HG02852 (cell line): ENCODE results near the gene ZNF566.
"Not testable (repeated sequence)": the region's sequence is repeated elsewhere in the genome, so short reads cannot be mapped to it uniquely, and the experiment has no call there.

ENCODE experiments used
- ATAC-seq: cut with Tn5 transposase; IDR thresholded peaks from one replicate; pipeline ENCODE4 v1.9.1; 2021; ENCODE audit warnings: mild to moderate bottlenecking, moderate library complexity; ENCODE audit not compliant: unreplicated experiment

ZNF566 gene

DNA sequence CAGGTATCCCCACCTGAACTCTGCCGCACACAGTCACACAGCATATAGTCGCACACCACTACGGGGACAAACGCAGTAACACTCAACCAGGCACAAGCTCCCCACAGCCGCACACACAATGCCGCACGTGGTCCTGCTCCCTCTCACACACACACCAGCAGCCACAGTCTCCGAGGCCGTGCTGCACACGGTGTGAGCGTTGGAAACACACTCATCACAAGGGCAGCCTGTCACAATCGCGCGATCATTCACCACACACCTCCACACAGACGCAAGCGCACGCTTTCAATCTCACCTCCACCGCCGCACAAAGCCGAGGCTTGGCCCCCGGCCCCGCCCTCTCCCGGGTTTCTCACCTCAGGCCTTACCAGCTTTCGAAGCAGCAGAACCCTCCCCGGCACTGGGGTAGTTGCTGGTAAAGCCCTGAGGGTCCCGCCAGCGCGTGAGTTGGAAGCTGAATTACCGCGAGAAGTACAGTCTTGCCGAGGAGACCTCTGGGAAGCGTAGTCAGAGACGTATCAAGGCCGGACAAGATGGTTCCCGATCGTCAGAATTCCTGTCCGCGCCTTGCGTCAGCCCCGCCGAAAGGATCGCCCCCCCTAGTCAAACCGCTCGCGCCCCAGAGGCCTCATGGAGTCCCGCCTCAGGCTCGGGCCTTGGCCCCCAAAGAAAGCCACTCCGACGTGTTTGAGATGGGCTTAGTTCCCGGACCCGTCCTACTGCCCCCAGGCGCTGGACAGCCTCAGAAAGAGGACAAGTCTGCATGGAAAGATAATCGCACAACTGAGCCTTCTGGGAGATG, at the start of gene ZNF566:
ZNF566 (minus strand) TSS at position 444 of the 802 bp plus-strand sequence. CDS start 13,004 bp downstream, outside the sequence.
- peak; percentile 85 for ATAC-seq

DNA sequence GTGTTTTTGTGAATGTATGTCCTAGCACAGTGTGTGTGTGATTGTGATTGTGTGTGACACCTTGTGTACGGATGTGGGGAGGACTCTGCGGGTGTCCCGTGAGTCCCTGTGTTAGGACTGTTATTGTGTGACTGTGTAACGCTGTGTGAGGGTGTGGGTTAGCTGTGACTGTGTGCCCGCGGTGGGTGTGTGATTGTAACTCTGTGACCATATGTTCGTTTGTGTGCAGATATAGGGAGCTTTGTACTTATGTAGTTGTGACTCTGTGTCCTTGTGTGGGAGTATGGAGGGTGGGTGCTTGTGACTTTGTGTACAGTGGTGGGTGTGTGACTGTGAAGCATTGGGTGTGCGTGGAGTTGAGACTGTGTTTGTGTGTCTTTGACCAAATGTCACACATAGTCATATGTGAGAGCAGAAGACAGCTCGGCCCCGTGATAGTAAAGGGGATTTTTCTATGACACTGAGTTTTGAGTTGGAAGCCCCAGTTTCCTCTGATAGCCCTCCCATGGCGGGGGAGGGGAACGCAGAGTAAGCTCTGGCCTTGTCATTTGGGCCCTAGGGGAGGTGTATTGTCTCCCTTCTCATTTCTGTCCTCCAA, 39.7 kb upstream of the ZNF566 start:
- ATAC-seq = peak; percentile 21

DNA sequence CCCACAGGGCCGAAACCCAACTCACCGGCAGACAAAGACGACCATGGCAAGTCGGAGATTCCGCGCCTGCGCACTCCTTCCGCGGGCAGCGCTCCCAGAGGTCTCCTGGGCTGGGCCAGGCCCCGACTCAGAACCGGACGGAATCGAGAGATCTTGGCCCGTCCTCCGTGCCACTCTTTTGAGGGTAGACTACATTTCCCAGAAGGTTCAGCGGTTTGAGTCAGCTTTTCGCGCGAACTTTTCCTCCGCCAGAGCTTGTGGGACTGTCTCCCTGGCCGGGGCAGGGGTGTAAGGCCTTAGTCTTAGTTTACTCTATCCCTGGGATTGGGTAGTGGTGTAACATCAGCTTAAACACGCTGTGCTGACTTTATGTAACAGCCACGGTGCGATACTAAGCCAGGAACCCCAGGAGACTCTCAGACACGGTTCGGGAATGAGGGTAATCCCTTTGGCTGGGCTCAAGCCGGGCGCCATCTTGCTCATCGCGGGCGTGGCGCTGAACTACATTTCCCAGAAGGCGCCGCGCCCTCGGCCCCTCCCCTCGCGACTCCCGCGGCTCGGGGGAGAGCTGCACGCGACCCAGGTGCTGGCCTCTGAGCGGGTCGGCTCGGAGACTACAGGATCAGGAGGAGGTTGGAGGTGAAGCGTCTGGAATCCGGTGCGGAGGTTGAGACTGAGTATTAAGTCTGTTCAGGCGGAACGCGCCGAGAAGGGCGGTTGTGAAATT, 39.0 kb upstream of the ZNF566 start, which contains the start of gene ZNF260:
ZNF260 (minus strand) TSS at position 78 of the 727 bp plus-strand sequence. CDS start 13,033 bp downstream, outside the sequence.
- ATAC-seq = peak; percentile 82

DNA sequence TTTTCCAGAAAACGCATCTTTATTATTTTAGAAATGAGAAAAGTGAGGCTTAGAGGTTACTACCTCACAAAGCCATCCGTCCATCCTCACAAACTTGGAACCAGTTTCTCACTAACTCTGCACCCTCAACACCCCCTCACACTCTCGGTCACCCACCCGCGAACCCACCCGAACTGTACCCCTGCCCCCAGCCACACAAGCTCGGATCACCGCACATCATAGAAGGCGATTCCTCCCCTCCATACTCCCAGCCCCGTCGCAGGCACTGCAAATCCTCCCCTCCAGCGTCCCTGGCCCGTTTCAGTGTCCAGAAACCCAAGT, 38.5 kb upstream of the ZNF566 start:
- ATAC-seq = no peak

DNA sequence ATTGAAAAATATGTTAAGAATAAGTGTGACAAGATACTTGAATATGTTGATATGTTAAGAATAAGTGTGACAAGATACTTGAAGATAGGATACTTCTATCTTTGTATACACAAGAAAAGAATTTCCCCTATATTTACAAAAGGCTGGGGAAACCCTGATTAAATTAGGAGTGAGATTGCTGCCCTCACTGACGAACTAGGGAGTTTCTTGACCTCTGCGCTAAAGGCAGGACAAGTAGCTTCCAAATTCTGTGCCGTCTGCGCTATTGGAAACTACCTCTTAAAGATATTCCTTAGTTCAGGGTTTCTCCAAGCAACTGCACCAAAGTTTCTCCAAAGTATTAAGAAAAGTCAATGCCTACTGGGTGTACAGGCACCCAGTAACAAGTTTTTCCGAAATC, 38.0 kb upstream of the ZNF566 start:
- ATAC-seq = no peak

DNA sequence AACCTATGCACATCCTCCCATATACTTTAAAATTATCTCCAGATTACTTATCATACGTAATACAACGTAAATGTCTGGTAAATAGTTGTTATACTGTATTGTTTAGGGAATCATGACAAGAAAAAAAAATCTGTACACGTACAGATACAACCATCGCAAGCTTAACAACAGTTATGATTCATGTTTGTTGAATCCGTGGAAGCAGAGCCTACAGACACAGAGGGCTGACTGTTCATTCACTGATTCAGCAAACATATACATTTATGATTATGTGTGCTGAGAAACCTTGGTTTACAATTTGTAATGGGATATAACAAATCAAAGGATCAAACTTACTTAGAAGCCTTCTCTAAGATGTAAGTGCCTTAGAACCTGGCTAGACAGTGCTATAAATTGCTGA, 37.2 kb upstream of the ZNF566 start:
- no peak for ATAC-seq

DNA sequence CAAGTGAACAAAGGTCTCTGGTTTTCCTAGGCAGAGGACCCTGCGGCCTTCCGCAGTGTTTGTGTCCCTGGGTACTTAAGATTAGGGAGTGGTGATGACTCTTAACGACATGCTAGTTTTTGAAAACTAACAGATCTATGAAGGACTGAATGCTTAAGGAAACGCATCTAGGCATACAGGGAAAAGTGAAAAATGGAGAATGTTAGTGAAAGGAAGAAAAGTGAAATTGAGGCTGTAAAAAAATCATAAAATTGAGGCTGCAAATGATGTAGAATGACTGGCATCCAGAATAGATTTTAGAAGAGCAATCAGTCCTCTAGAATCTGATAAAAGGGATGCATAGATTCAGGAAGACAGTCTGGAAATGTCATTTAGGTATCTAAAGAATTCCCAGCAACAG, 35.3 kb upstream of the ZNF566 start:
- no peak for ATAC-seq

DNA sequence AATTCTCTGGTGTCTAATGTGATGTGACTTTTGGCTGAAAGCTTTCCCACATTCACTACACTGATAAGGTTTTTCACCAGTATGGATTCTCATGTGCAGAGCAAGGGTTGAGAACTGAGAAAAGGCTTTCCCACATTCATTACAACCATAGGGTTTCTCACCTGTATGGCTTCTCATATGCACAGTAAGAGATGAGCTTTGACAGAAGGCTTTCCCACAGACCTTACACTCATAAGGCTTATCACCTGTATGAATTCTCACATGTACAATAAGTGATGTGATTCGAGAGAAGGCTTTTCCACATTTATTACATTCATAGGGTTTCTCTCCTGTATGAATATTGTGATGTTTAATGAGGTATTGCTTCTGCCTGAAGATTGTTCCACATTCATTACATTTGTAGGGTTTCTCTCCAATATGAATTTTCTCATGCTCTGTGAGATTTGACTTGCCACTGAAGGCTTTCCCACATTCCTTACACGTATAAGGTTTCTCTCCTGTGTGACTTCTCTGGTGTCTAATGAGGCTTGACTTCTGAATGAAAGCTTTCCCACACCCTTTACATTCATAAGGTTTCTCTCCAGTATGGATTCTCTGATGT, 24.8 kb upstream of the ZNF566 start:
- no peak for ATAC-seq

DNA sequence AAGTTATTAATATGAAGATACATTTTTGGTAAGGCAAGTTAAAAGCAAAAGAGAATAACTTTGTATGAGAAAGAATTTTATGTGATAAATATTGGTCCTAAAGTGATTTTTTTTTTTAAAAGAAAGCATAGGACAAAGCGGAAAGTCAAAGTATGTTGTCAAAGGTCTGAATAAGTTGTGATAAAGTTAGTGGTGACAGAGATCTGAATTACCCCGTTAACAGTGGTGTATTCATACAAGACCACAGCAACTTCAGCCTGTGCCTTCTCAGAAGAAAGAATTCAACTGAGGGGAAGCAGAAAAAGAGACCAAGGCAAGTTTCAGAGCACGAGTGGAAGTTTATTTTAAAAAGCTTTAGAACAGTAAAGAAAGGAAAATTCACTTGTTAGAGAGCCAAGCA, 19.0 kb upstream of the ZNF566 start:
- no peak for ATAC-seq

DNA sequence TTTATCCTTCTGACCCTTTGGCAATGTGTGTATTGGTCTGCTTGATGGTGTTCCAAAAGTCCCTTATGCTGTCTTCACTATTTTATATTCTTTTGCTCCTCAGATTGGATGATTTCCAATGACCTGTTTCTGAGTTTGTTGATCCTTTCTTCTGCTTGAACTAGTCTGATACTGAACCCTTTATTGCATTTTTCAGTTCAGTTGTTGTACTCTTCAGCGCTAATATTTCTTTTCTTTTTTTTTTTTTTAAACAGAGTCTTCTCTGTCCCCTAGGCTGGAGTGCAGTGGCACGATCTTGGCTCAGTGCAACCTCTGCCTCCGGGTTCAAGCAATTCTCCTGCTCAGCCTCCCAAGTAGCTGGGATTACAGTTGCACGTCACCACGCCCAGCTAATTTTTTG, 12.6 kb upstream of the ZNF566 start:
- no peak for ATAC-seq

DNA sequence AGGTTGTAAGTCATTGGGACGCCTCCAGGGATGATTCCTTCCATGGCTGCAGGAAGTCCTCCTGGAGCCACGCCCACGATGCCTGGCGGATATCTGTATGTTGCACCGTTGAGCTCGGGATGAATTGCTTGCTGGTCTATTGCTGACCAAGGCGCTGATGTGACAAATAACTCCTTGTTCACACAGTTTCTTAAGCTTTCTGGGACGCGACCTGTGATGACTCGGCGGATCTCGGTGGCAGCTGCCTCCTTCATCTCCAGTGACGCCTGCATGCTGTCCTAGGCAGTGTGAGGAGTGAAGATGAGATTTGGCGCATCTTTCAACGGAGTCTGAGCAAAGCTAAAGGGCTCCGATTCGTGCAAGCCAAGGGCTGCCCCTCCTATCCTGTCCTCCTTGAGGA, 7.6 kb upstream of the ZNF566 start:
- no peak for ATAC-seq

DNA sequence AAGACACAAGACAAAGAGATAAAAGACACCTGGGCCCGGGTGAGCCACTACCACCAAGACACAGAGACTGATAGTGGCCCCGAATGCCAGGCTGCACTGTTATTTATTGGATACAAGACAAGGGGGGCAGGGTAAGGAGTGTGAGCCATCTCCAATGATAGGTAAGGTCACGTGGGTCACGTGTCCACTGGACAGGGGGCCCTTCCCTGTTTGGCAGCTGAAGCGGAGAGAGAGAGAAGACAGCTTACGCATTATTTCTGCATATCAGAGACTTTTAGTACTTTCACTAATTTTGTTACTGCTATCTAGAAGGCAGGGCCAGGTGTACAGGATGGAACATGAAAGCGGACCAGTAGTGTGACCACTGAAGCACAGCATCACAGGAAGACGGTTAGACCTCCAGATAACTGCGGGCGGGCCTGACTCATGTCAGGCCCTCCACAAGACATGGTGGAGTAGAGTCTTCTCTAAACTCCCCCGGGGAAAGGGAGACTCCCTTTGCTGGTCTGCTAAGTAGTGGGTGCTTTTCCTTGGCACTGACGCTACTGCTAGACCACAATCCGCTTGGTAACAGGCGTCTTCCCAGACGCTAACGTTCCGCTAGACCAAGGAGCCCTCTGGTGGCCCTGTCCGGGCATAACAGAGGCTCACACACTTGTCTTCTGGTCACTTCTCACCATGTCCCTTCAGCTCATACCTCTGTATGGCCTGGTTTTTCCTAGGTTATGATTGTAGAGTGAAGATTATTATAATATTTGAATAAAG, 3.5 kb upstream of the ZNF566 start:
- ATAC-seq = not testable (repeated sequence)

DNA sequence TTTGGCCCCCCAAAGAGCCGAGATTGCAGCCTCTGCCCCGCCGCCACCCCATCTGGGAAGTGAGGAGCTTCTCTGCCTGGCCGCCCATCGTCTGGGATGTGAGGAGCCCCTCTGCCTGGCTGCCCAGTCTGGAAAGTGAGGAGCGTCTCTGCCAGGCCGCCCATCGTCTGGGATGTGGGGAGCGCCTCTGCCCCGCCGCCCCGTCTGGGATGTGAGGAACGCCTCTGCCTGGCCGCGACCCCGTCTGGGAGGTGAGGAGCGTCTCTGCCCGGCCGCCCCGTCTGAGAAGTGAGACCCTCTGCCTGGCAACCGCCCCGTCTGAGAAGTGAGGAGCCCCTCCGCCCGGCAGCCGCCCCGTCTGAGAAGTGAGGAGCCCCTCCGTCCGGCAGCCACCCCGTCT, 1.5 kb upstream of the ZNF566 start:
- not testable (repeated sequence) for ATAC-seq

DNA sequence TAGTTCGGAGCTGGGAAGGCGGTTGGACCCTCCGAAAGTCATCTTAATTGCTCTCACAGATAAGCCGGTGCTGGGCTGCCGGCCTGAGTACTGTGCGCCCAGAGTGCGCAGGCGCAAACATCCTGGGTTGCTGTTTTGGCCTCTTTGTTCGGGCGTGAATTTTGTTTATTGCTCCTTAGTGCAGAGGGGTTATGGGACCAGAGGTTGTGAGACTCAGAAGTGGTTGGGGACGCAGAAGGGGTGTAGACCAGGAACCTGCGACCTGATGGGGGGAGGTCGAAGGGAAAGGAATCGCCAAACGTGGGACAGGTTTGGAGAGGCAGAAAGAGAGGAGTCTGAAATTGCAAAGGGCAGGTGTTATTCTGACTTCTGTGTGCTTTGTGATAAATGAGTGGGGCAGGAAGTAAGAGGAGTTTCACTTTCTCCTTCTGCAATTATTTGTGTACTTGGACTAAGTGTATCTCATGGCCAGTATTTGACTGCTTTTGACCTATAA, 607 bp upstream of the ZNF566 start:
- ATAC-seq = peak; percentile 54

DNA sequence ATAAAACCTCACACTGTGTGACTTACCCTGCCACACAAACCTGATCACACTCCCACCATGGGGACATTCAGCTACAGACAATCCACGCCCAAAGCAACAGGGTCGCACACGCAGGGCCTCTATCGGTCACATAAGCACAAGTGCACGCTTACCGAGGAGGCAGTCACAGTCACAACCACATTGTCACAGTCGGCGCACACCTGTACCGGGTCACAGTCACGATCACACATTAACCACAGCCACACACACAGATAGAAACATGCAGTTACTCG, 579 bp downstream of the ZNF566 start:
- peak; percentile 3 for ATAC-seq

DNA sequence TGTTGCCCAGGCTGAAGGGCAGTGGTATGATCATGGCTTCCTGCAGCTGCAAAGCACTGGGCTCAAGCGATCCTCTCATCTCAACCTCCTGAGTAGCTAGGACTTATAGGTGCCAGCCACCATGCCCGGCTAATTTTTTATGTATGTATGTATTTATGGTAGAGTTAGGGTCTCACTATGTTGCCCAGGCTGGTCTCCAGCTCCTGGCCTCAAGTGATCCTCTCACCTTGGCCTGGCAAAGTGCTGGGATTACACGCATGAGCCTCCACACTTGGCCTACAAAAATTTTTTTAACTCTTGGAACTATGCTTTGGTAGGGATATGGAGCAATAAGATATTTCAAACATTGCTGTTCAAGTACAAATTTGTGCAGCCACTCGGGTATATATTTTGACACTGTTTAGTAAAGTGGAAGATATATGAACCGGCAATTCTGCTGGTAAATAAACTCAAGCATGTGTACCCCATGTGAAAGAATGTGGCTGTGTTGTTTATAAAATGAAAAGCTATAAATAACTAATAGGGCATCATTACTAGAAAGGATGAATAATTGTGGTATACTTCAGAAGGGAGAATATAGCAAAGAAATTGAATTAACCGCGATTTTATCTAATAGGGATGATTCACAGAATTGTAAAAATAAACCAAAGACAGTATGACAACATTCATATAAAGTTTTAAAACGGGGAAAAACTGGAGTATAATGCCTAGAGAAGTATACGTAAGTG, 1.1 kb downstream of the ZNF566 start:
- ATAC-seq = no peak

DNA sequence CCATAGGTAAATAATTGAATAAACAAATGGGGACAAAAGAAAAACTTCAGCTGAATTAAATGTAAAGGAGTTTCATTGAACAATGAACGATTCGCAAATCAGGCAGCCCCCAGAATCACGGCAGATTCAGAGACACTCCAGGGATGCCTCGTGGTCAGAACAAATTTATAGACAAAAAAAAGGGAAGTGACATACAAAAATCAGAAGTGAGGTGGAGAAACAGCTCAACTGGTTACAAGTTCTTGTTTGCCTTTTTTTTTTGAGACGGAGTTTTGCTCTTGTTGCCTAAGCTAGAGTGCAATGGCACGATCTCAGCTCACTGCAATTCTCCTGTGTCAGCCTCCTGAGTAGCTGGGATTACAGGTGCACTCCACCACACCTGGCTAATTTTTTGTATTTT, 5.7 kb downstream of the ZNF566 start:
- ATAC-seq = no peak

DNA sequence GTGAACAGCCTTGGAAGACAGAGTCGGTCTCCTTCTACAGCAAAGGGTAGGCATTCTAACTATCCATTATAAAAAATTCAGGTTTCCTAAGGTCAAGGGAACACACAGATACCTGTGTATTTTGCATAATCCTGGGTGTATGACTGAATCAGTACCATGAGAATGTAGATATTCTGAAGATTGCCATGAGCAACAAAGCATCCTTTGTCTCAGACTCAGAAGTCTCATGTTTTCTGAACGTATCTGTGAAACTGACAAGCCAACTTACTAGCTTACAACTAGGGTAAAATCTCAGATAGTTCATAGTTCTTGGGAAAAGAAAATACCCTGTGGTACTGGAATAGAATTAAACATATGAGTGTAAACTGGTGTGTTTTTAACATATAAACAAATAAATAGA, 6.5 kb downstream of the ZNF566 start:
- ATAC-seq = no peak

DNA sequence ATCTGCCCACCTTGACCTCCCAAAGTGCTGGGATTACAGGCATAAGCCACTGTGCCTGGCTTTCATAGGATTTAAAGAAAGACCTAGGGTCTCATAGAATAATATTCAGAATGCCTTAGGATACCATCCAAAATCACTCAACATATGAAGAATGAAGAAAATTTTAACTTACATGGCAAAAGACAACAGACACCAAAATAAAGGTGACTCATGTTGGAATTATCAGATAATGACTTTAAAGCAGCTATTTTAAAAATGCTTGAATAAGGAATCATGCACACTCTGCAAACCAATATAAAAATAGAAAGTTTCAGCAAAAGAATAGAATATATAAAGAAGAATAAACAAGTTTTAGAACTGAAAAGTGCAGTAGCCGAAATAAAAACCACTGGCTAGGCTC, 29.3 kb downstream of the ZNF566 start:
- ATAC-seq = no peak

DNA sequence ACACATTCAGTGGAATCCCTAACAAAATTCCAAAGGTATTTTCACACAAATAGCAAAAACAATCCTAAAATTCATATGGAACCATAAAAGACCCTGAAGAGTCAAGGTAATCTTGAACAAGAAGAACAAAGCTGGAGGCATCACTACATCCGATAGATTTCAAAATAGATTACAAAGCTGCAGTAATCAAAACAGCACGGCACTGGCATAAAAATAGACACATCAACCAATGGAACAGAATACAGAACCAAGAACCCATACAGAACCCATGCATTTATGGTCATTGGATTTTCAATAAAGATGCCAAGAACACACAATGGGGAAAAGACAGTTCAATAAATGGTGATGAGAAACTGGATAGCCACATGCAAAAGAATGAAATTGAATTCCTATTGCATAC, 32.5 kb downstream of the ZNF566 start:
- ATAC-seq = no peak
